Panc1 (cell line): ENCODE results near the gene MRPL38. TPM values are rescaled to one million over a fixed set of nuclear protein-coding genes. Genes with fewer than 3 reads are reported as not detected.
A peak's percentile ranks its signal among the peaks of the same experiment; 100 is the strongest.

ENCODE experiments used
- ATAC-seq: fragments of 200-7000 bp; cut with Tn5 transposase; 2 replicates; pipeline ENCODE4 v1.9.1; 2020; ENCODE audit warnings: mild to moderate bottlenecking, moderate library complexity
- BruUV-seq: library from RNA; stranded (reverse); fragments of 400-500 nt; replicated peaks from 2 replicates; lab custom pipeline; 2021; lab: Mats Ljungman, UMichigan
- CTCF ChIA-PET: fragments of 300-600 bp; sonication (Branson Sonifier 250); formaldehyde crosslinking; loops from one replicate; lab custom pipeline; 2022; ENCODE audit warnings: antibody characterized with exemption; lab: Charles Lee
- POLR2A ChIA-PET: fragments of 300-600 bp; sonication (Branson Sonifier 250); formaldehyde crosslinking; loops from one replicate; lab custom pipeline; 2022; ENCODE audit warnings: antibody characterized with exemption; lab: Charles Lee
- DNase-seq: peaks from one replicate; pipeline ENCODE4 v3.0.0-alpha.2; 2010; ENCODE audit warnings: low read depth, low spot score
- H3K27ac ChIP-seq: 2 replicates; pipeline ENCODE4 v1.5.1; 2011; ENCODE audit warnings: mild to moderate bottlenecking, low read length, inconsistent platforms
- H3K27me3 ChIP-seq: fragments of 200-500 bp; sonication (Bioruptor generic); 2 replicates; pipeline ENCODE4 v1.6.0; 2014; ENCODE audit warnings: low read length, inconsistent platforms; ENCODE audit not compliant: control insufficient read depth, insufficient read depth
- H3K36me3 ChIP-seq: fragments of 200-500 bp; sonication (Bioruptor generic); 2 replicates; pipeline ENCODE4 v1.5.1; 2014; ENCODE audit warnings: inconsistent platforms, mild to moderate bottlenecking, low read length, moderate library complexity; ENCODE audit not compliant: control insufficient read depth, insufficient read depth
- H3K4me1 ChIP-seq: 2 replicates; pipeline ENCODE4 v1.5.1; 2011; ENCODE audit warnings: inconsistent platforms, mild to moderate bottlenecking, low read length, moderate library complexity; ENCODE audit not compliant: control insufficient read depth, insufficient read depth
- H3K4me3 ChIP-seq, 2 experiments: 2 replicates each; pipeline ENCODE4 v1.5.1; 2011 to 2012; ENCODE audit warnings: low read depth in 2 of 2, low read length in 2 of 2, mild to moderate bottlenecking in 2 of 2, inconsistent platforms in 1 of 2, moderate library complexity in 1 of 2
- H3K9me3 ChIP-seq: fragments of 200-500 bp; sonication (Bioruptor generic); 2 replicates; pipeline ENCODE4 v1.5.1; 2014; ENCODE audit warnings: low read depth, mild to moderate bottlenecking, inconsistent platforms, low read length, moderate library complexity; ENCODE audit not compliant: control insufficient read depth, insufficient read depth
- POLR2AphosphoS5 ChIP-seq: IDR thresholded peaks from 2 replicates; pipeline ENCODE4 v1.6.1; 2012; ENCODE audit warnings: mild to moderate bottlenecking, low read depth, low read length, moderate library complexity
- SIN3A ChIP-seq: IDR thresholded peaks from 2 replicates; pipeline ENCODE4 v1.6.1; 2012; ENCODE audit warnings: low read depth, mild to moderate bottlenecking, low read length, moderate library complexity, borderline replicate concordance; ENCODE audit not compliant: insufficient read depth
- TCF7L2 ChIP-seq: IDR thresholded peaks from 2 replicates; pipeline ENCODE4 v1.6.1; 2011; ENCODE audit warnings: mild to moderate bottlenecking, low read depth, low read length, inconsistent platforms
- in situ Hi-C: cut with HindIII; loops from 2 replicates; pipeline ENCODE4 v1.10.0; 2016; ENCODE audit warnings: low sequenced_read_pairs, low pct_unique_long_range_greater_than_20kb
- intact Hi-C: fragments of 100-400 bp; cut with micrococcal nuclease; formaldehyde crosslinking; loops from one replicate; pipeline ENCODE4 v1.10.0; 2022; ENCODE audit not compliant: unreplicated experiment
- total RNA-seq: library from RNA; stranded (reverse); gene quantifications from one replicate; pipeline ENCODE4 v1.2.1, GENCODE V29; 2021; ENCODE audit not compliant: unreplicated experiment
- TF ChIP-seq, protein P1 (sequence below): fragments of 450-650 bp; IDR thresholded peaks from 2 replicates; pipeline ENCODE4 v1.5.1; 2017; ENCODE audit warnings: mild to moderate bottlenecking
- TF ChIP-seq, protein P2 (sequence below), 2 experiments: IDR thresholded peaks; 2 replicates each; pipeline ENCODE4 v1.6.1; 2011 to 2012; ENCODE audit warnings: low read depth in 2 of 2, control low read depth in 1 of 2, low read length in 1 of 2, mild to moderate bottlenecking in 1 of 2, moderate library complexity in 1 of 2; ENCODE audit not compliant: insufficient read depth in 1 of 2

Gene MRPL38
- total RNA-seq, 1 experiment from 2014 or later, result 165 TPM

DNA sequence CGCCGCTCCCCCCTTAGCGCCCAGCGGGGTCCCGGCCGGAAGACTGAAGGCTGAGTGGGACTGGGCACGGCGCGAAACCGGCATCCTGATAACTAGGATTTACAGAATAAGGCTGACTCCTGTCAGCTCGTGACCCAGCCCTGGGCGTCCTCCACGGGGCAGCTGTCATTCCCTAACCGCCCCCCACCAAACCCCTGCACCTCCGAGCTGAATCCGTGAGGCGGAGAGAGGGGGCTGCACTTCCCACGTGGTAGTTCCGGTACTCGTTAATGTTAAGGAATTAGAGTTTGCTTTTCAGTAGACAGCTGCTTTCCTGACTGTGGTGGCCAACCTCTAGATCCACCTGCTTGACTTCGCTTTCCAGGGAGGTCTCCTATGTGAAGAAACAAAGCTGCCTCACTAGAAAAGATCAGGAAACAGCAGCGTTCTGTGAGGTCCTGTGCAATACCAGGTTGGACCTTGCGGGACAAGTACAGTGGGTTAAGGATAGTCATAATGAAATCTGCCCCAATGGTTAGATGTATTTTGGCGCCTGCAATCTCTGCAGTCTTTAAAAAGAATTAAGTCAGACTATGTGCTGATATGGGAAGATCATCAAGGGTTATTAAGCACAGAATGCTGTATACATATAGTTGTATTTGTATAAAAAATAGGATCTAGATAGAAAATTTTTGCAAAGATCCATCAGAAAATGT lies 48.5 kb downstream of the MRPL38 start:
- Histone ChIP-seq H3K4me3 (peak overlapping the region; percentile 91 to 97), H3K36me3 (no peaks in the 10 kb centered on the region; the same call in 1 of the 2 replicates), H3K27ac (peak overlapping the region; percentile 88), H3K27me3 (no peaks in the 10 kb centered on the region), H3K4me1 (peaks cover 19% of the 10 kb centered on the region), H3K9me3 (no peaks in the 10 kb centered on the region)
- intact Hi-C loops, result no loop called here
- no peak for DNase-seq
- CTCF ChIA-PET, result interaction anchor here (0.8 to 1.8 kb wide), 4 partner anchors 8 to 106 kb away, joined by 3 to 22 read pairs (median 4); no protein-coding TSS in a partner anchor
- peak; percentile 56; the same call in 1 of the 2 replicates for ATAC-seq
- BruUV-seq, result TSS peak; percentile 95
- no peak for TF ChIP-seq TCF7L2
- TF ChIP-seq, protein P1, sequence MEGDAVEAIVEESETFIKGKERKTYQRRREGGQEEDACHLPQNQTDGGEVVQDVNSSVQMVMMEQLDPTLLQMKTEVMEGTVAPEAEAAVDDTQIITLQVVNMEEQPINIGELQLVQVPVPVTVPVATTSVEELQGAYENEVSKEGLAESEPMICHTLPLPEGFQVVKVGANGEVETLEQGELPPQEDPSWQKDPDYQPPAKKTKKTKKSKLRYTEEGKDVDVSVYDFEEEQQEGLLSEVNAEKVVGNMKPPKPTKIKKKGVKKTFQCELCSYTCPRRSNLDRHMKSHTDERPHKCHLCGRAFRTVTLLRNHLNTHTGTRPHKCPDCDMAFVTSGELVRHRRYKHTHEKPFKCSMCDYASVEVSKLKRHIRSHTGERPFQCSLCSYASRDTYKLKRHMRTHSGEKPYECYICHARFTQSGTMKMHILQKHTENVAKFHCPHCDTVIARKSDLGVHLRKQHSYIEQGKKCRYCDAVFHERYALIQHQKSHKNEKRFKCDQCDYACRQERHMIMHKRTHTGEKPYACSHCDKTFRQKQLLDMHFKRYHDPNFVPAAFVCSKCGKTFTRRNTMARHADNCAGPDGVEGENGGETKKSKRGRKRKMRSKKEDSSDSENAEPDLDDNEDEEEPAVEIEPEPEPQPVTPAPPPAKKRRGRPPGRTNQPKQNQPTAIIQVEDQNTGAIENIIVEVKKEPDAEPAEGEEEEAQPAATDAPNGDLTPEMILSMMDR, result peak; percentile 54
- in situ Hi-C loops, result no loop called here
- POLR2A ChIA-PET, result interaction anchor here (1.0 to 1.2 kb wide), 2 partner anchors 17 to 21 kb away, joined by 4 read pairs; no protein-coding TSS in a partner anchor

DNA sequence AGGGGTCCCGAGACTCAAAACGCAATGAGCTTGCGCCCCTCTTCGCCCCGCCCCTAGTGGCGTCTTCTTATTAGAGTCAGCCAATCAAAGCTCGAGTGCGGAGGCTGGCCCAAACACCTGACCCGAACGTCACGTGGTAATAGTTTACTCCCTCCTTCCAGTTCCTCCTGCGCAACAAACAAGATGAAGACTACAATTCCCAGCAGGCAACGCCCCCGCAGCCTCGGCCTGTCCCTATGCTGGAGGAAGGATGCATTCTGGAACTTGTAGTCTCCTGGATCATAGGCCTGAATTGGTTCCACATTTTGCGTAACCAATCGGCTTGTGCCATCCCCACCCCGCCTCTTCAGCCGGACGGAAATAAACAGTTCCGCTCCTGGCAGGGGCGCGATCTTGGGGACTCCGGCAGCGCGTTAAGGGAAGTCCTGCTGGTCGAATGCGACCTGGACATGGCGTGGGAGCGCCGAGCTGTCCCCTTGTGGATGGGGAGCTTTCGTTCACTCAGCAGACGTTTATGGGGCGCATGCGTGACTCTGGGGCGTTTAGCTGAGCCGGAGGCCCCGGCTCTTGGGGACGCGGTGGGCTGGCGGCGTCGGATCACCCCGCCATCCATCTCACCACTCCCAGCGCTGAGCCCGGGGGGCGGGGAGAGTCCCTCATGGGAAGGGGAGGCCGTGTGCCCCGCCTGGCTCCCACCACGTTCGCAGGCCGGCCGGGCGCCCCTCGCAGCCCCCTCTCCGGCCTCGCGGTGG lies 49.2 kb downstream of the MRPL38 start, which contains the start of gene WBP2:
Gene WBP2 (minus strand): TSS at position 26 of the 752 bp plus-strand sequence. CDS start 38 bp downstream, outside the sequence.
- no TSS peak for BruUV-seq
- Histone ChIP-seq H3K4me1 (peaks cover 19% of the 10 kb centered on the region), H3K27me3 (no peaks in the 10 kb centered on the region), H3K9me3 (no peaks in the 10 kb centered on the region), H3K27ac (peak within 1 kb of the TSS; percentile 88), H3K4me3 (peak within 1 kb of the TSS; percentile 91 to 97), H3K36me3 (no peaks in the 10 kb centered on the region; the same call in 1 of the 2 replicates)
- intact Hi-C loops (no loop called here), in situ Hi-C loops (no loop called here)
- ATAC-seq (peak; percentile 96), DNase-seq (peak; percentile 99)
- TF ChIP-seq TCF7L2, result no peak
- TF ChIP-seq SIN3A, result peak; percentile 93
- TF ChIP-seq, protein P2, sequence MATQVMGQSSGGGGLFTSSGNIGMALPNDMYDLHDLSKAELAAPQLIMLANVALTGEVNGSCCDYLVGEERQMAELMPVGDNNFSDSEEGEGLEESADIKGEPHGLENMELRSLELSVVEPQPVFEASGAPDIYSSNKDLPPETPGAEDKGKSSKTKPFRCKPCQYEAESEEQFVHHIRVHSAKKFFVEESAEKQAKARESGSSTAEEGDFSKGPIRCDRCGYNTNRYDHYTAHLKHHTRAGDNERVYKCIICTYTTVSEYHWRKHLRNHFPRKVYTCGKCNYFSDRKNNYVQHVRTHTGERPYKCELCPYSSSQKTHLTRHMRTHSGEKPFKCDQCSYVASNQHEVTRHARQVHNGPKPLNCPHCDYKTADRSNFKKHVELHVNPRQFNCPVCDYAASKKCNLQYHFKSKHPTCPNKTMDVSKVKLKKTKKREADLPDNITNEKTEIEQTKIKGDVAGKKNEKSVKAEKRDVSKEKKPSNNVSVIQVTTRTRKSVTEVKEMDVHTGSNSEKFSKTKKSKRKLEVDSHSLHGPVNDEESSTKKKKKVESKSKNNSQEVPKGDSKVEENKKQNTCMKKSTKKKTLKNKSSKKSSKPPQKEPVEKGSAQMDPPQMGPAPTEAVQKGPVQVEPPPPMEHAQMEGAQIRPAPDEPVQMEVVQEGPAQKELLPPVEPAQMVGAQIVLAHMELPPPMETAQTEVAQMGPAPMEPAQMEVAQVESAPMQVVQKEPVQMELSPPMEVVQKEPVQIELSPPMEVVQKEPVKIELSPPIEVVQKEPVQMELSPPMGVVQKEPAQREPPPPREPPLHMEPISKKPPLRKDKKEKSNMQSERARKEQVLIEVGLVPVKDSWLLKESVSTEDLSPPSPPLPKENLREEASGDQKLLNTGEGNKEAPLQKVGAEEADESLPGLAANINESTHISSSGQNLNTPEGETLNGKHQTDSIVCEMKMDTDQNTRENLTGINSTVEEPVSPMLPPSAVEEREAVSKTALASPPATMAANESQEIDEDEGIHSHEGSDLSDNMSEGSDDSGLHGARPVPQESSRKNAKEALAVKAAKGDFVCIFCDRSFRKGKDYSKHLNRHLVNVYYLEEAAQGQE (IDR thresholded peaks at IDR 0.05; ENCODE audit: insufficient read depth in 1 of 2, low read depth in 2 of 2, low read length in 1 of 2), result 0 out of 4 replicates have a peak, but pooled peaks of 1 of the 2 experiments have one; percentile 40
- TF ChIP-seq, protein P1, result peak; percentile 81
- TF ChIP-seq POLR2AphosphoS5, result peak; percentile 85
- ChIA-PET POLR2A (interaction anchor here (0.5 to 1.4 kb wide), 6 partner anchors 16 to 78 kb away, joined by 3 to 6 read pairs (median 4); a partner anchor contains a TSS), CTCF (interaction anchor here (0.6 to 1.8 kb wide), 7 partner anchors 7 to 222 kb away, joined by 3 to 22 read pairs (median 4); partner anchors contain the start of gene SMIM5)
